AG10803 (cell line): ENCODE measurements around the gene DIP2C.
A peak's percentile ranks its signal among the peaks of the same experiment; 100 is the strongest.

Experiments
- DNase-seq: peaks from one replicate; pipeline ENCODE4 v3.0.0; 2010; ENCODE audit warnings: low read depth
- H3K4me3 ChIP-seq: 2 replicates; pipeline ENCODE4 v1.5.1; 2011; ENCODE audit warnings: mild to moderate bottlenecking, low read length, control low read depth
- TF ChIP-seq, protein P1 (sequence below): conservative IDR thresholded peaks from 2 replicates; pipeline ENCODE4 v1.5.1; 2011; ENCODE audit warnings: mild to moderate bottlenecking, low read length, control low read depth, inconsistent platforms

Gene DIP2C

DNA sequence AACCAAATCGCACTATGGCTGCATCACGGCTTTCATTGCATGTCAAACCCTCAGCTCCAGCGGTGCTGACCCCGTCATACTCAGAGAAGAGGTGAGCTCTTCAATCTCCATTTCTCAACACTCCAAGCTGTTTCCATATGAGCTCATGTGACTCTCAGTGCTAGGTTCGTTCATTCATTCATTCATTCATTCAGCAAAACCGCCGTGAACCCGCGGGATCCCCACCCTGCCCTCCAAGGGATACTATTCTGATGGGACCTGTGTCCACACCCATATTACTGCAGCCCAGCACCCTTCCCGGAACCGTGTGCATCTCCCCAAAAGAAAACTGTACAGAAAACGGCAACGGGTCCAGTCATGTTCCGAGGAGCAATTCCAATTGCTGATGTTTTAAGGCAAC is 184.7 kb downstream of the DIP2C start:
- no peak overlapping the region for H3K4me3 ChIP-seq
- TF ChIP-seq, protein P1, sequence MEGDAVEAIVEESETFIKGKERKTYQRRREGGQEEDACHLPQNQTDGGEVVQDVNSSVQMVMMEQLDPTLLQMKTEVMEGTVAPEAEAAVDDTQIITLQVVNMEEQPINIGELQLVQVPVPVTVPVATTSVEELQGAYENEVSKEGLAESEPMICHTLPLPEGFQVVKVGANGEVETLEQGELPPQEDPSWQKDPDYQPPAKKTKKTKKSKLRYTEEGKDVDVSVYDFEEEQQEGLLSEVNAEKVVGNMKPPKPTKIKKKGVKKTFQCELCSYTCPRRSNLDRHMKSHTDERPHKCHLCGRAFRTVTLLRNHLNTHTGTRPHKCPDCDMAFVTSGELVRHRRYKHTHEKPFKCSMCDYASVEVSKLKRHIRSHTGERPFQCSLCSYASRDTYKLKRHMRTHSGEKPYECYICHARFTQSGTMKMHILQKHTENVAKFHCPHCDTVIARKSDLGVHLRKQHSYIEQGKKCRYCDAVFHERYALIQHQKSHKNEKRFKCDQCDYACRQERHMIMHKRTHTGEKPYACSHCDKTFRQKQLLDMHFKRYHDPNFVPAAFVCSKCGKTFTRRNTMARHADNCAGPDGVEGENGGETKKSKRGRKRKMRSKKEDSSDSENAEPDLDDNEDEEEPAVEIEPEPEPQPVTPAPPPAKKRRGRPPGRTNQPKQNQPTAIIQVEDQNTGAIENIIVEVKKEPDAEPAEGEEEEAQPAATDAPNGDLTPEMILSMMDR: no peak
- no peak for DNase-seq

- DNase-seq: no peak
Measured at GRCh38 chr10:504121-504611, 185.3 kb downstream of the DIP2C start.

GRCh38 chr10:501596-501995 is 187.9 kb downstream of the DIP2C start:
- no peak overlapping the region for H3K4me3 ChIP-seq
- TF ChIP-seq, protein P1: no peak
- no peak for DNase-seq

More at GRCh38 chr10:504121-504611, 185.3 kb downstream of the DIP2C start:
- no peak overlapping the region for H3K4me3 ChIP-seq
- TF ChIP-seq, protein P1: no peak

- H3K4me3 ChIP-seq: no peak overlapping the region
- peak; percentile 63 for DNase-seq
- TF ChIP-seq, protein P1: no peak
Measured at GRCh38 chr10:500876-501275, 188.6 kb downstream of the DIP2C start.

DNA sequence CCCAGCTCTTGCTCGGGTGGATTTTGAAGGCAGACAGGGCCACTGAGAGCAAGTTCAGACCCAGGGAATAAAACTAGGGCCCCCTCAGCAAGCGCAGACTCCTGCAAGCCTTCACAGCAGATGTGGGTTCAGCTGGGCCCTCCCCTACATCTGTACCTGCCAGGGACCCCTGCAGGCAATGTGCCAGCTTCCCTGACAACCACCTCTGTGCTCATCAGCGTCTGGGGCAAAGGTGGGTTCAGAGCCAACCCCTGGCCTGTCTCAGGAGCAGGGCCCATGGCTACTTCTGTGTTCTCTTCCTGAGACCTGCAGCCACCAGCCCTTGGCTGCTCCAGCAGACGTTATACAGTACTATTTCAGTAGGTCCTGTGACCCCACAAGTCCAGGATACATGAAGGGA is 189.5 kb downstream of the DIP2C start:
- H3K4me3 ChIP-seq: no peak overlapping the region
- TF ChIP-seq, protein P1: no peak
- DNase-seq: no peak

DNA sequence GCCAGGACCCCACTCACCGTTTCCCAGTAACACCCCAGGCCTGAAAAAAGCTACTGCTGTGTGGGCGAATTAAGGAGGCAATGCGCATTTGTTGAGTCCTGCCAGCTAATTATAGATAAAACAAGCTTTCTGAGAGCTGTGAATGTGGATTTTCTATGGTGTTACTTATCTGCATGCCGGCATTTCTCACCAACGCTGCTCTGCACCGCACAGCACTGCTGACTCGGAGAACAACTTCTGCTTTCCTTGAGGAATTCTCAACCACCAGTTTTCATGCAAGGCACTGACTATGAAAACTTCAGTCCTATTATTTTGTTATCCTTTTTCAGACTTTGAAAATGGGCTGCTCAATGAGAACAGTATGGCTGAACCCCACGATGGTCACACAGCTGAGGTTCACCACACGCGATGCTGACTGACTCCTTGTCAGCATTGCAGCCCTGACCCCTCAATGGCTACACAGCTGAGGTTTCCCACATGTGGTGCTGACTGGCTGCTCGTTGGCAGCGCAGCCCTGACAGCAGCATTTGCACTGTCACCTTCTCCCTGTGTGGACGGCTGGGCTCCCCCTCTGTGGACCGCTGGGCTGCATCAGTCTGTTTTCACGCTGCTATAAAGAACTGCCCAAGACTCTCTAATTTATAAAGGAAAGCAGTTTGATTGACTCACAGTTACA is 190.6 kb downstream of the DIP2C start:
- H3K4me3 ChIP-seq: no peak overlapping the region
- TF ChIP-seq, protein P1: no peak
- DNase-seq: no peak

GRCh38 chr10:497898-498451 is 191.5 kb downstream of the DIP2C start:
- TF ChIP-seq, protein P1: no peak

More at GRCh38 chr10:497898-498451, 191.5 kb downstream of the DIP2C start:
- H3K4me3 ChIP-seq: no peak overlapping the region
- DNase-seq: no peak
